Stimulated activated CD4-positive, alpha-beta T cell treated with anti-CD3 and anti-CD28 coated beads, TNF-alpha, amount 100 ng/mL, for 1 hour (primary cell): Measurements from ENCODE around the gene COL4A6.

Source experiments
- DNase-seq, 3 donors: peaks; one replicate each; pipeline ENCODE4 v3.0.0-alpha.2; 2020; ENCODE audit warnings: low read depth in 3 of 3, low spot score in 1 of 3

COL4A6 gene

DNA sequence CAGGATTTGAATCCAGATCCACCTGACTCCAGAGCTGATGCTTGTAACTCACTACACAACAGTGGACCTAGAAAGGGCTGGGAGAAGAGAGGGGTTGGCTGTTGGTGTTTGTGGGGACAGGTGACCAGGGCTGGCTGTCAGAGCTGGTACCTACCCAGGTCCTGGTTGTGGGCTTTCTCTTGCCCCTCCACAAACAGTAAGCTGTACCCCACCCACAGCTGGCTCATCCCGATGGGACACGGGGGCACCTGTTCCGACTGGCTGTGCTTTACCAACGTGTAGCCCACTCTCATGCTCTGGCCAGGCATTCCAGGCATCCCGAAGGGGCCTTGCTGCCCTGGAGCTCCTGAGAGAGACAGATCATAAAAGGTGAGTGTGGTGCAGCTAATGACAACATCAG, 277.9 kb downstream of the COL4A6 start:
- DNase-seq: no peak

DNA sequence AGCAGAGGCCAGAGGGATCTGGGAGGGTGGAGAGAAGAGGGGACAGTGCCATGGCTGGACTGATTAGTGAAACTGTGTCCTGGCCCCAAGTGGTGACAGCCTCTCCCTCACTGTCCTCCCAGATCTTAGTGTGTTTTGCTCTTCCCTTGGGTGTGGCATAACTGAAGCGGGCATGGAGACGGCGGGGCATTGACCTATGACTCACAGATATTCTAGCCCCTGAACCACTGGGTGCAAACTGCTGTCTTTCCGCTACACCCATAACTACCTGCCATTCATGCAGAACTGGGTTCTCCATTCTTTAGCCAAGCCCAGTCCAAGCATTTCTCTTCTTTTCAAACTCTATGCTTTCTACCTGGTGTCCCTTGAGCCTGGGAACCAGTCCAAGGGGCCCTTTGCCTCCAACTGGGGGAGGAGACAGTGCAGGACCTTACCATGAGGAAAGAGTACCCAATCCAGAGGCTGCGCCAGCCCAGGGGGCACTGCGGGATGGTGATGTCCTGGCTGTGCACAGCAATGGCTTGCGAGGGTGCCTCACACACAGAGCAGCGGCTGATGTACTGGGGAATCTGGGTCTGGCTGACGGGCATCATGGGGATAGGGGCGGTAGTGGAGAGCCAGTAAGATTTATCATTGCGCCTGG, 279.1 kb downstream of the COL4A6 start:
- no peak for DNase-seq

DNA sequence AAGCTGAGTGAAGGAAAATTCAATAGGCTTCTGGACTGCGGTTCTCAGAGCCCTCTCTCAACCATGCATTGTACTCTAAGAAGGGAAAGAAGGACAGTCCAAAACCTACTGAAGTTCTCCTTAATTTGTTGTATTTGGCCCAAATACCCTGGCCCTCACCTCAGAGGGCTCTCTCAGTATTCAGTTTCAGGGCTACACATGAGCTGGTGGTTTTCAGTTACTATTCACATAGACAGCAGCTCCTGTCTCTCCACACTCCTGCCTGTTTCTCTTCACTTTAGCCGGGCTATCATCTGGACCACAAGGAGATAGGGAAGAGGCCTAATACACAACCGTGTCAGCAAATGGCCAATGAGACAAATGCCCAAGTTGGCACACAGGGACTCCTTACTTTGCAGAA, 280.6 kb downstream of the COL4A6 start:
- no peak for DNase-seq

DNA sequence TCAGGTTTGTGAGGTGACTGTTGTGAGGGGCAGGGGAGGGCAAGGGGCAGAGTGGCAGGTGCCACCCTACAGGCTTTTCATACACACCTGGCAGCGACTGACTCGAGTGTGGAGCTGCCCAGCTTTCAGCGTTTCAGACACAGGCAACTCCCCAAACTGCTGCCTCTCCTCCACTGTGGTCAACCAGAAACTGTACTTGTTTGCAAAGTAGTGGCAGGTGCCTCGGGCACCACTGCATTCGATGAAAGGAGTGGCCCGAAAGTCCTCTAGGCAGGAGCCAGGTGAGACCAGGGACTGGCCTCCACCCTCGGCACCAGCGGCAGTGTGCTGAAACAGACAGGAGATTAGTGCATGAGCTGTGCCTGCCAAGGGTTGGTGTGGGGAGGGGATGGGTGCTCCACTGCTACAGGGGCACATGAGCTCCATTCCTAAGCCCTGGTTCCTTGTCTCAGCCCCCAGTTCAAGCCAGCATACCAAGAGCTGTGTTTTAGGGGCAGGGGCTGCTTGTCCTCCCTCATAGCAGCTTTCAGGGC, 281.2 kb downstream of the COL4A6 start:
- DNase-seq: no peak

DNA sequence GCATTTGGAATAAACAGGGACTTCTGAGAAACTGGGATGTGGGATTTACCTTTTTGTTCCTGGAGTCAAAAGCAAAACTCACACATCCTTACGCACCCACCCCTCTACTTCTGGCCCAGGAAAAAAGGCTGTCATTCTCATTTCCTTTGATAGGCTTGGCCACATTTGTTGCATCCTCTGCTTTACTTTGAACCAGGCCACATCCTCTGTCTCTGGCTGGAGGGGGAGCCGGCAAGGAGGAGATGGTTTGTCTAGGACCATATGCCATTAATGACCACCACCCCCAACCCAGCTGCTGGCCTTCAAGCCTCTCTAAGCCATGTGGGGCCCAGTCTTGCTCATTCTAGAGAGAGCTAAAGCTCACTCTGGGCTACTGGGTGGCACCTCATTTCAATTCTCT, 282.1 kb downstream of the COL4A6 start:
- no peak for DNase-seq

DNA sequence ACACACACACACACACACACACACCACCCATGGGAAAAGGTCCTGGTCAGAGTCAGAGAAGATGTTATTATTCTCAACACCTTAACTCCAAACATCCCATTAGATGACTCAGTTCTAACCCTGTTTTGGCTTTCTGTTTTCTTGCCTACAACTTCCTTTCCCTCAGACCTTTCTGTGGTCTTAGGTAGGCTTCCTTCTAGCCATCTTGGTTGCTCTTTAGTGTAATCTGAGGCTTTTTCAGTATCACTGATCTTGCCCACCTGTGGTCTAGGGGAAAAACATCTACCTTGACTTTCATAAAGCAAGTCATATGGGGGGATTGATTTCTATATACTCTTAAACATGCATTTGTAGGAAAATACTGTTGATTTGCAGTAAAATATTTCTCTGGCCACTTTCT, 289.7 kb downstream of the COL4A6 start:
- no peak for DNase-seq

DNA sequence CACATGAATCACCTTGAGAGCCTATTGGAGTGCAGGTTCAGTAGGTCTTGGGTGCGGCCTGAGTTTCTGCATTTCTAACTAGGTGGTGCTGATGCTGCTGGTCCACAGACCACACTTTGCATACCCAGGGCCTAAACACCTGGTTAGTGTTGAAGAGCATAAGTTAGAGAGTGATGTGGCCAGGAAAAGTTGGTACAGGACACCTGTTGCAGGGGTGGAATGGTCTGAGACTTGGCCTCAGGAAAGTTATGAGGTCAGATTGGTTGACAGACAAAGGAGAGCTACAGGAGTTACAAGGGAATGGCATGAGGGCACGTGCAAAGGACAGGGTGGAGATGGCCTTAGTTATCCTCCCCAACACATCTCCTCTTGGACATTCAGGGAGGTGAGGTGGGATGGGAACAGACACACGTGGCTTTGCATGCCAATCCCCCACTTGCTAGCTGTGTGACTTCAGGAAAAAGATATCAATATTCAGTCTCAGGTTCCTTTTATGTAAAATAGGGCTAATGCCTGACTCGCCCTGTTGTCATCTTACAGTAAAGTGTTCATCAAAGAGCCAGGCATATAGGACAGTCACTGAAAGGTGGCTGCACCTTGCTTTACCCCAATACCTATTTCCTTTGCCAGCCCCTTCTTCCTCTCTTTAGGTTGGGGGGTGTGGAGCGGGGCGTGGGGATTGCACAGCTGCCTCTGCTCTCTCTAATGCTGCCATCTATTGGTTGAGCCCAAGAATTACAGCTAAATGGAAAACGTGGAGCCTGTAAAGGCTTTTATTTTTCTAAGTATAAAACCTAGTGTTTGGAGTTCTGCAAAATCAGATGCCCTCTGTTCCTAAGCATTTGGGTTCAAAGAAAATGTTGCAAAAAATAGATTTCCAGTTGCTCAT, 299.2 kb downstream of the COL4A6 start:
- DNase-seq: no peak

DNA sequence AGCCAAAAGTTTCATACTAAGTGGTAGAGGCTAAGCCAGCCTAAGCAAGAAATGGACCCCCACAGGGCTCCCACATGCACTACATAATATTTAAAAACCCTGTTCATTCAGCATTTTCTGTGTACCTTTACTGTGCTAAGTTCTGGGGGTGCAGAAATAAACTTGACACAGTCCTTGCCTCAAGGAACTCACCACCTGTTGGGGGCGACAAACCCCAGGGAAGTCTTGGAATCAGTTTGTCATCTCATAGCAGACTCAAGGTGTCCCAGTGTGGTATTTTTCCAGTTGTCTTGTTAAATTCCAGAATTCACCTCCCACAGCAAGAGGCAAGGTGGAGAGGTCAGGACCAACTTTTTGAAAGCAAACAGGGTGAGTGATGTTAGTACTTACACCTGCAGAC, 303.5 kb downstream of the COL4A6 start:
- no peak for DNase-seq

DNA sequence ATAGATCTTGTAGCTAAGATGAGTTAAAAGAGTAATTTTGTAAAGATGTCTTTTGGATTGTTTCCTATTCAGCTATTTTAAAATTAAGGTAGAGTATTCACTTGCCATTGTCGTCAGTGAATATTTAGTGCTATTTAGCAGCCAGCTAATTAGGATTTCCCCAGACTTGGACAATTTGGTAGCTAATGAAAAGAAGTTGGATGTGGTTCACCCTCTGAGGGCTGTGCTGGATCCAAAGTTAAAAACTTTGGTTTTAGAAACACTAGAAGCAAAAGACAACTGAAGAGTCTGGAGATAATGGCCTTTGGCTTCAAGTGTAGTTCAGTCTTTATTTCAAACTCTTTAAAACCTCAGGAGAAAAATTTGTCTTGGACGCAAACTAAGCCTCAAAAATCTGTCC, 305.3 kb downstream of the COL4A6 start:
- no peak for DNase-seq

DNA sequence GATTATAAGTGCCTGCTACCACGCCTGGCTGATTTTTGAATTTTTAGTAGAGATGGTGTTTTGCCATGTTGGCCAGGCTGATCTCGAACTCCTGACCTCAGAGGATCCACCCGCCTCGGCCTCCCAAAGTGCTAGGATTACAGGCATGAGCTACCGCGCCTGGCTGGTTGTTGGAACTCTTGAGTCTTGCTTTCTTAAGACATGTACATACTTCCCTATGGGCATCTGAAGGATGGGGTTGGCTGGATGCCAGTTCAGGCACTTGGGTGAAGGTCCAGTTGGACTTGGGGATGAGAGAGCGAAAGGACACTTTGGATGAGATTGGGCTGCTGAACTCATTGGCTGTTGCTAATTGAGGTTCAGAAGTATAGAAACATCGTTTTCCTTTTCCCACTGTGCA, 306.2 kb downstream of the COL4A6 start:
- no peak for DNase-seq

DNA sequence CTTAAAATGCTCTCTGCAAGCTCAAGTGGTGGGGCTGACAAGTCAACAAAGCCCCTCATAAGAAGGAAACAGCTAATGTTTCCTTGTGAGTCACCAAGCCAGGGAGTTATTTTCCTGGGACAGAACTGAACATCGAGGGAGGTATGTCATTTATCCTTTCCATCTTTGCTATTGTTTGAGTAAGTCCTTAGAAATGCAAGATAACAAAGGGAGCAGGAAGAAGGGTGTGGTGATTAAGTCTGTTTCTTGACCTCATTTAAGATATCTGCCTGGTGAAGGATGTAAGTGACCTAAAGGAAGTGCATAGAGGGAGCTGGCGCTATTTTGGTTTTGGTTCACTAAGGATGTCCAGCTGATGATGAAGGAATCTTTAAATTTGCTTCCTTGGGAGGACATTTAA, 306.8 kb downstream of the COL4A6 start:
- DNase-seq: no peak

DNA sequence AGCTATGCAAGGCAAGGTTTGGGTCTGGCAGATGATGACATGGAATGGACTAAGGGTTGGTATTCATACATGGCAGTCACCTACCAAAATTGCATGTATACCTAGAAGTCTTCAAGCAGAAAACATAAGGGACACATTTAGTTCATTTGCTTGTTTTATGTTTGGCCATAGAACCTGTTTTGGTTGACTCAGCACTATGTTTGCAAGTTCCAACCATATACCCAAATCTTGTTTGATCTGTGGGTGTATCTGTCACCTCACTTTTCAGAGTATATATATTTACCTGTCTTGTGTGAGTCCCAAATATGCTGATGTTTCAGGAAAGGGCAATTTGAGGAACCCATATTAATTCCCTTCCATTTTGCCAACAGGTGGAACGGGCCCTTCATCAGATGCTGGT, 307.3 kb downstream of the COL4A6 start:
- DNase-seq: no peak

DNA sequence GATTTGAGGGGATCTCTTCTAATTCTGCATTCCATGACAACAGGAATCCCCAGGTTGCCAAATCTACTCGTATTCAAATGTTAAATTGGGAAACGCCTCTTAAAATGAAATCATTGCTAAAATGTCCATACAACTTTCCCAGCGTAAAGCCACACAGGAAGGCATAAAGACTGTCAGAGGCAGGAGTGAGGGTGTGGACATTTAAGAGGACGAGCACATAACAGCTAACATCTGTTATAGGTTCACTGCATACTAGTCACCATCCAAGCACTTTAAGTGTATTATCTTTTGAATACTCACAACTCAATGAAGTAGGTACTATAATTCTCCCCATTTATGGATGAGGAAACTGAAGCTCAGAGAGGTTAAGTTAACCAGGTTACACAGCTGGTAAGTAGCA, 311.1 kb downstream of the COL4A6 start:
- no peak for DNase-seq

DNA sequence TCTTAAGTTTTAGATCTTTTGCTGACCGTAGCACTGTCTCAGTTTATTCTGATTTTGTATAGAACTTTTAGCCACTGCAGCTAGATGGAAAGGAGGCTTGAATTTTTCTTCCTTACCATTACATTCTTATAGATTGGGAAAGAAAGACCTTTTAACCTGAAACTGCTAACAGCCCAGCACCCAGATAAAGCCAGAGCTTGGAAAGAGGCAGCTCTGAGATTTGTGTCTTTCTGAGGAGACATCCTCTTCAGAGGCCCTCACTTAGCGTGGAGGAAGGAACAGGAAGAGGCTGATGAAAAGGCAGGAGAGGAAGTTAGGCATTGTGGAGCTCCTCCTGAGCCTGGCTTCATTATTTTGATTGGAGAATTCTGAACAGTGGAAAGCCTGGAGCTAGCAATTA, 311.6 kb downstream of the COL4A6 start:
- no peak for DNase-seq

DNA sequence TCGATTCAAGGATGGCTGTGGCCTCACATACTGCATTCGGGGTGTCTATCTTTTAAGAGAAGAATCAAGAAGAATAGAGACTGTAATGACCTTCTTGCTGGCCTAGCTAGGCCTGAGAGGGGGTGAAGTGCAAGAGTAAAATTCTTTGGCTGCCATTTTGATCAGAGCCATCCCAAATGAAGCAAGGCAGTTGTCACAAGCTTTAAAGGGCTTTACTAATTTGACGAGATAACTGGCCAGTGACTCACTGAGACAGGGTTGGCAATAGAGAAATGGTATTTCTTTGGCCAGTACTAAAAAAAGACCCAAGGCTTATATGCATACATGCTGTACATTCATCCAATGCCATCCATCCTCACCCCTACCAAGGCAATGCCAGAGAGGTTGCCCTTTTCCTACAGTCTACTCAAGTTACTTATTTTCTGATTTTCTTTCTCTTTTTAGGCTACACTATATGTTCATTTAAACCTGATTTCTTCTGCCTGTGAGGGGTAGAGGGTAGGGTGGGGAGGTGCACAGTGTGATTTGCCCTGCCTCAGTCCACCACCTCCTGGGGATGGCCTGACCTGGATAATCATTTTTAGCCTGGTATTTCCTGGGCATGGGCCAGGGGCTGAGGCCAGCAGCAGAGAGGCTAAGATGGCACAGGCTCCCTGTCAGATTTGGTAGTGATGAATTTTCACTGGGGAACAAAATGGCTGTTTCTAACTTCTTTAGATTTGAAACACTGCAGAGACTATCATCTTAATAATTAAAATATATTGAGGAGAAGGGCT, 314.4 kb downstream of the COL4A6 start:
- no peak for DNase-seq

DNA sequence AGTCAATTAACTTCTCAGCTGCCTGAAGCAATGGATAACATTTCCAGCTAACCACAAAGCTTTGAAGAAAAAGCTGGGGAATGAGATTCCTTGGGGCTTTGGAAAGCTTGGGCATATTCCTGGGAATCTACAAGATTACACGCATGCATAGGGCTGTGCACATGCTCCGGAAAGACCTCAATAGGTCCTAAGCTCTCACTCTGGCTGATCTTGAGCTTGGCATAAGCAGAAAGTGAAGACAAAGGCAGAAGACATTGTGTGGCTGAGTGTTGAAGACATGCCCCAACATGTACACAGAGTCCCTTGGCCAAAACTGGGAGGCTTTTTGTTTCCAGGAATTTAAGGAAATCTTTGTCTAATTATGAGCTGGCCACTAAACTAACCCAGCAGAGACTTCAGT, 315.5 kb downstream of the COL4A6 start:
- no peak for DNase-seq

DNA sequence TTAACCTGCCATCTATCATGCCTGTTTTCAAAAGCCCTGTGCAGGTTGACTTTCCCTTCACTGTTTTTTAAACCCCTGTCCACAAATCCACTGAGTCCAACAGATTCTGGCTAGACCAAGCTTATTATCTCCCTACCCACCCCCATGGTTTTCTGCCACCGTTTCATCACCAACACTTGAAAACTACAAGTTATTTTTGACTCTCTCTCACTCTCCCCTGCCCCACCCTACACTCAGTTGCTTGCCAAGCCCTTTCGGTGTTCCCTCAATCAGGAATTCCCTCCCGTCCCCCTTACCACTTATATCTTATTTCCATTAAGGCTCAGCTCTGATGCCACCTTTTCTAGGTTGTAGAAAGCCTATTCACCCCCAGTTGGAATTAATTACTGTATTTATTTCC, 316.9 kb downstream of the COL4A6 start:
- DNase-seq: no peak

DNA sequence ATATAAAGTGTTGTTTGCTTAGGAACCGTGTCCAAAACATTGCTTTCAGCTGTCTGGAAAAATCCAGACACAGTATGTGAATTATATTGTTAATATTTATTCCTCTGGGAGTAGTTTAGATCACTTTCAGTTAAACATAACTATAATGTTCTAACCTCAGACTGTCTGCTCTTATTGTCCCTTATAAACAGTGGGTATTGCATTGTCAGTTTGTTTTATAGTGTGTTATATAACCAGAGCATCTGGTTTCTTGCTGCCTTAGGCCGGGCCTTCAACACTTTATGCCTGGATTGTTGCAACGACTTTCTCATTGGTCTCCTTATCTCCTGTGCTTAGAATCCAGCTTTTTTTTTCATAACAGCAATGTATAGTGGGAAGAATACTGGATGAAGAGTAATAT, 320.2 kb downstream of the COL4A6 start:
- DNase-seq: no peak

DNA sequence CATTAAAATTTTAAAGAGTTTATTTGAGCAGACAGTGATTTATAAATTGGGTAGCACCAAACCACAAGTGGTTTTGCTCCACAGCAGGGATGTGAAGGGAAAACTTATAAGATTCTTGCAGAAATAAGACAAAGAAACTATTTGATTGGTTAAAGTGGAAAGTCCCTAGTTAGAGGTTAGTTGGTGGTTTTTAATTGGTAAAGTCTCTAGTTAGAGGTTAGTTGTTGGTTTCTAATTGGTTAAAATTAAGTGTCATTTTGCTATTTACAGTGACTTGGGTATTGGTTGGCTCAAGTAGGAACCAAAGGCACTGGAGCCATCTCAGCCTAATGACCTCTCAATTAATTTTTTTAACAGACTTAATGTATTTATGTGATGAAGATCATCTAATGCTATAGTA, 323.7 kb downstream of the COL4A6 start:
- DNase-seq: no peak
